Activated CD4-positive, alpha-beta memory T cell treated with anti-CD3 and anti-CD28 coated beads, Interleukin-2, amount 10 ng/mL, durations not matched to agents 7 days and 5 days (primary cell): ENCODE measurements around the gene C1orf198. TPM values are rescaled to one million over a fixed set of nuclear protein-coding genes. Genes with fewer than 3 reads are reported as not detected.

ENCODE experiments used
- total RNA-seq, 2 experiments: library from RNA; stranded (reverse); gene quantifications; one replicate each; pipeline ENCODE4 v1.2.3, GENCODE V29; 2021

Gene C1orf198
- total RNA-seq, 2 experiments from 2014 or later = 1.7 TPM

Other genes starting within 250 kb of the C1orf198 start
- 10 to 100 TPM; 22.3 to 29.1 TPM for gene COG2, start 226.0 kb downstream of the C1orf198 start, total RNA-seq
- gene AGT, start 154.4 kb downstream of the C1orf198 start, total RNA-seq = not detected
- not detected for gene CAPN9, start 121.1 kb downstream of the C1orf198 start, total RNA-seq
- 10 to 100 TPM; 42.0 to 46.0 TPM for gene TTC13, start 110.3 kb upstream of the C1orf198 start, total RNA-seq
- gene ARV1, start 110.6 kb upstream of the C1orf198 start, total RNA-seq = 10 to 100 TPM; 13.2 to 15.3 TPM
- 1 to 10 TPM; 6.8 to 6.9 TPM for gene FAM89A, start 171.7 kb upstream of the C1orf198 start, total RNA-seq